Vagina (tissue), 2 donors: ENCODE measurements around the gene CDC20B.
"Not testable (repeated sequence)": the region's sequence is repeated elsewhere in the genome, so short reads cannot be mapped to it uniquely, and the experiment has no call there.

Source experiments
- CTCF ChIP-seq, 3 experiments: fragments of 450-650 bp in 2 of 3; fragments of 200-600 bp in 1 of 3; sonication (generic) in 1 of 3; IDR thresholded peaks; one replicate each; pipeline ENCODE4 v1.5.1; 2017 to 2019; ENCODE audit warnings: antibody characterized with exemption in 3 of 3, mild to moderate bottlenecking in 2 of 3, moderate library complexity in 2 of 3
- POLR2A ChIP-seq, 2 donors: fragments of 450-650 bp; IDR thresholded peaks; one replicate each; pipeline ENCODE4 v1.6.1; 2017; ENCODE audit warnings: antibody characterized with exemption in 2 of 2, mild to moderate bottlenecking in 2 of 2, moderate library complexity in 2 of 2
- POLR2AphosphoS5 ChIP-seq, 2 donors: sonication (generic); formaldehyde crosslinking; IDR thresholded peaks; one replicate each; pipeline ENCODE4 v1.9.0; 2017; ENCODE audit warnings: antibody characterized with exemption in 2 of 2, mild to moderate bottlenecking in 2 of 2, low read depth in 1 of 2; ENCODE audit not compliant: insufficient read depth in 1 of 2

GRCh38 chr5:55105976-55106375 lies 67.0 kb downstream of the CDC20B start:
- not testable (repeated sequence) for TF ChIP-seq POLR2AphosphoS5 (IDR thresholded peaks at IDR 0.05; ENCODE audit: insufficient read depth in 1 of 2, low read depth in 1 of 2); CTCF (IDR thresholded peaks at IDR 0.05); POLR2A (IDR thresholded peaks at IDR 0.05)
